ENCODE measurements around the gene MRPL10. TPM values are rescaled to one million over a fixed set of nuclear protein-coding genes. Genes with fewer than 3 reads are reported as not detected.

Gene MRPL10
- total and polyA plus RNA-seq, 2 experiments from 2014 or later = 50.2 to 74.7 TPM

- Histone ChIP-seq H3K4me2 (no peak overlapping the region), H3K4me1 (ENCODE audit: insufficient read depth) (peaks cover 14% of the 10 kb centered on the region; the same call in 1 of the 2 replicates), H3K27me3 (ENCODE audit: insufficient read depth) (no peaks in the 10 kb centered on the region), H3K27ac (ENCODE audit: low read depth) (no peak overlapping the region), H3K4me3 (no peak overlapping the region), H4K20me1 (replicated peaks; ENCODE audit: insufficient read depth) (no peaks in the 10 kb centered on the region), H3F3A (replicated peaks; ENCODE audit: low read depth) (no peaks in the 10 kb centered on the region), H3K9me2 (ENCODE audit: insufficient read depth) (no peaks in the 10 kb centered on the region), H2AFZ (no peak overlapping the region), H3K79me2 (replicated peaks; ENCODE audit: insufficient read depth) (no peaks in the 10 kb centered on the region), H3K36me3 (ENCODE audit: insufficient read depth) (peaks cover 7% of the 10 kb centered on the region; the same call in 1 of the 2 replicates)
- no peak for ATAC-seq
- H3K27me3 Mint-ChIP-seq (ENCODE audit: insufficient read depth, low read depth, poor library complexity) = peaks cover 8% of the 10 kb centered on the region
- TF ChIP-seq EZH2phosphoT487 (IDR thresholded peaks at IDR 0.05; ENCODE audit: unreplicated experiment) (no peak), STAT1 (IDR thresholded peaks at IDR 0.05; ENCODE audit: unreplicated experiment) (no peak), POLR2AphosphoS5 (IDR thresholded peaks at IDR 0.05; ENCODE audit: low read depth) (no peak), NANOG (IDR thresholded peaks at IDR 0.05; ENCODE audit: borderline replicate concordance) (no peak), JUNB (IDR thresholded peaks at IDR 0.05; ENCODE audit: unreplicated experiment) (no peak), ETS1 (IDR thresholded peaks at IDR 0.05) (no peak), ZNF114 (CRISPR knock-in tag; IDR thresholded peaks at IDR 0.05) (no peak), CREB1 (CRISPR knock-in tag; IDR thresholded peaks at IDR 0.05; ENCODE audit: low read depth) (no peak), ZNF331 (CRISPR knock-in tag; IDR thresholded peaks at IDR 0.05; ENCODE audit: low read depth) (no peak), CTCF (conservative IDR thresholded peaks at IDR 0.05; ENCODE audit: low read depth in 2 of 2) (no peak), EZH2 (IDR thresholded peaks at IDR 0.05; ENCODE audit: low read depth, unreplicated experiment) (no peak), REST (IDR thresholded peaks at IDR 0.05; ENCODE audit: unreplicated experiment) (no peak), ZNF462 (CRISPR knock-in tag; IDR thresholded peaks at IDR 0.05) (no peak)
- H3K4me3 Mint-ChIP-seq = no peak overlapping the region
- no peak overlapping the region for H3K27ac Mint-ChIP-seq
- peaks cover 34% of the 10 kb centered on the region for H3K36me3 Mint-ChIP-seq (ENCODE audit: low read depth)
- H3K4me1 Mint-ChIP-seq = peaks cover 16% of the 10 kb centered on the region
- H3K9me3 Mint-ChIP-seq = no peaks in the 10 kb centered on the region
- DNase-seq (ENCODE audit: low spot score) = no peak
These were observed 8.6 kb downstream of the MRPL10 start for GRCh38 chr17:47822785-47823184.

Measured in GM23338 (cell line).